ENCODE data around the gene RECK.

- TF ChIP-seq CTCF (IDR thresholded peaks at IDR 0.05) (no peak), POLR2A (IDR thresholded peaks at IDR 0.05) (no peak)
Observed at GRCh38 chr9:36007316-36007708, 29.4 kb upstream of the RECK start.
